ENCODE results near the gene CD53.

Gene CD53

DNA sequence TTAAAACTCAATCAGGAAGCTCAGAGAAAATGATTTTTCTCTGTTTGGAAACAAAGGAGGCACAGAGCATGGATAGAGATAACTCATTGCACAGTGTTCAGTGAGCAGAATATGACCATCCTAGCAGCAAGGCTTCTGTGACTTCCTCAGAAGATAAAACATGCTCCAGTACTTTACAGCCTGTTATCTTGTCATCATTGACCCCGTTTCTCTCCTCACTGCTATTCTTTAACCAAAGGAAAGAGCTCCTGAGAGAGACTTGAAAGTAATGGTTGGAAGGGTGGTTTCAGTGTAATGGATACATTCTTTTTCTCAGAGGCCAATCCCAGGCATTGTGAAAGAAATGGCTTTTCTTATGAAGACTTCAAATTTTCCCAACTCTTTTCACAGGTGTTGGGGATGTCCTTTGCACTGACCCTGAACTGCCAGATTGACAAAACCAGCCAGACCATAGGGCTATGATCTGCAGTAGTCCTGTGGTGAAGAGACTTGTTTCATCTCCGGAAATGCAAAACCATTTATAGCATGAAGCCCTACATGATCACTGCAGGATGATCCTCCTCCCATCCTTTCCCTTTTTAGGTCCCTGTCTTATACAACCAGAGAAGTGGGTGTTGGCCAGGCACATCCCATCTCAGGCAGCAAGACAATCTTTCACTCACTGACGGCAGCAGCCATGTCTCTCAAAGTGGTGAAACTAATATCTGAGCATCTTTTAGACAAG, 25.9 kb downstream of the CD53 start:
- TF ChIP-seq CTCF (IDR thresholded peaks at IDR 0.05; ENCODE audit: low read depth, low read length) = no peak
- H3K4me3 ChIP-seq (replicated peaks in 1 of 2; ENCODE audit: low read depth in 2 of 2, low read length in 2 of 2) = no peak overlapping the region
- no peak for DNase-seq (ENCODE audit: low read depth in 2 of 2)

- no peak overlapping the region for H3K4me3 ChIP-seq (replicated peaks in 1 of 2; ENCODE audit: low read depth in 2 of 2, low read length in 2 of 2)
- no peak for TF ChIP-seq CTCF (IDR thresholded peaks at IDR 0.05; ENCODE audit: low read depth, low read length)
- DNase-seq (ENCODE audit: low read depth in 2 of 2) = no peak
These were observed 26.5 kb downstream of the CD53 start for GRCh38 chr1:110899458-110899843.

DNA sequence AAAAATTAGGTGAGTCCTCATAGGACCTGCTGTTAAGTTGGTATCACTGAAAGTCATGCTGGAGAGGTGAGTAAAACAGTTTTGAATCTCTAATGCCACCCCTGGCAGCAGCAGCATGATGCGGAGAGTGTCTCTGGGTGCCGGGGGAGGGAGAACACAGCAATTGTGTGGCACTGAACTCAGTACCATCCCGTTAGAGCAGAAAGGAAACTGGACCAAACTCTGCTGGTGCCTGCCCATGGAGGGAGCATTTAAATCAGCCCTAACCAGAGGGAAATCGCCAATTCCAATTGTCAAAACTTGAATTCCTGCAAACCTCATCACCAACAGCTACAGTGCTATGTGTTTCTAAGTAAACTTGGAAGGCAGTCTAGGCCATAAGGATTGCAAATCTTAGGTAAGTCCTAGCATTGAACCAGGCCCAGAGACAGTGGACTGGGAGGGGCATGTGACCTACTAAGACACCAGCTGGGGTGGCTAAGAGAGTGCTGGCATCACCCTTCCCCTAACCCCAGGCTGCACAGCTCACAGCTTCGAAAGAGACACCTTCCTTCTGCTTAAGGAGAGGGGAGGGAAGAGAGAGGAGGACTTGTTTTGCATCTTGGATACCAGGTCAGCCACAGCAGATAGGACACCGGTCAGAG, 30.0 kb downstream of the CD53 start:
- TF ChIP-seq CTCF (IDR thresholded peaks at IDR 0.05; ENCODE audit: low read depth, low read length) = no peak
- H3K4me3 ChIP-seq (replicated peaks in 1 of 2; ENCODE audit: low read depth in 2 of 2, low read length in 2 of 2) = no peak overlapping the region

GRCh38 chr1:110903853-110904500, 31.0 kb downstream of the CD53 start:
- TF ChIP-seq CTCF (IDR thresholded peaks at IDR 0.05; ENCODE audit: low read depth, low read length) = no peak
- DNase-seq (ENCODE audit: low read depth in 2 of 2) = no peak
- no peak overlapping the region for H3K4me3 ChIP-seq (replicated peaks in 1 of 2; ENCODE audit: low read depth in 2 of 2, low read length in 2 of 2)

More for the DNA sequence above, 30.0 kb downstream of the CD53 start:
- DNase-seq (ENCODE audit: low read depth in 2 of 2) = no peak

- no peak for TF ChIP-seq CTCF (IDR thresholded peaks at IDR 0.05; ENCODE audit: low read depth, low read length)
- H3K4me3 ChIP-seq (replicated peaks in 1 of 2; ENCODE audit: low read depth in 2 of 2, low read length in 2 of 2) = no peak overlapping the region
- DNase-seq (ENCODE audit: low read depth in 2 of 2) = no peak
These were observed 39.8 kb downstream of the CD53 start for GRCh38 chr1:110912784-110913183.

DNA sequence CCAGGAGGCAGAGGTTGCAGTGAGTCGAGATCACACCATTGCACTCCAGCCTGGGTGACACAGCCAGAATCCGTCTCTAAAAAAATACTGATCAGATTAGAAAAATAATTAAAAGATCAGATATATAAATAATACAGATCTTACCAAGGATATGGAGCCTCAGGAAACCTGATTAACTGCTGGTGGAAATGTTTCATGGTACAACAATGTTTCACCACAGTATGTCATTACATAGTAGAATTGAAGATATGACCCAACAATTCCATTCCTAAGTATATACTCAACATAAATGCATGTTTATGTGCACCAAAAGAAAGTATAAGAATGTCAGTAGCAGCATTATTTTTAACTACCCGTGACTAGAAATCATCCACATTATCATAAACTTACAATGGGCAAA, 41.7 kb downstream of the CD53 start:
- DNase-seq (ENCODE audit: low read depth in 2 of 2) = no peak
- TF ChIP-seq CTCF (IDR thresholded peaks at IDR 0.05; ENCODE audit: low read depth, low read length) = no peak
- H3K4me3 ChIP-seq (replicated peaks in 1 of 2; ENCODE audit: low read depth in 2 of 2, low read length in 2 of 2) = no peak overlapping the region
